HS-5 (cell line): ENCODE data around the gene FPR3.
A peak's percentile ranks its signal among the peaks of the same experiment; 100 is the strongest.

Source experiments
- DNase-seq: peaks from one replicate; pipeline ENCODE4 v3.0.0-alpha.2; 2012; ENCODE audit warnings: low read depth

FPR3 gene

GRCh38 chr19:51807111-51807701, 12.2 kb downstream of the FPR3 start:
- DNase-seq: no peak

GRCh38 chr19:51807925-51808324, 13.0 kb downstream of the FPR3 start:
- no peak for DNase-seq

GRCh38 chr19:51808333-51808986, 13.5 kb downstream of the FPR3 start:
- peak; percentile 34 for DNase-seq

- no peak for DNase-seq
These were observed 14.8 kb downstream of the FPR3 start for GRCh38 chr19:51809787-51810186.

- DNase-seq: no peak
These were observed 15.3 kb downstream of the FPR3 start for GRCh38 chr19:51810223-51810622.

GRCh38 chr19:51811344-51811743, 16.4 kb downstream of the FPR3 start:
- DNase-seq: no peak

- no peak for DNase-seq
These were observed 20.1 kb downstream of the FPR3 start for GRCh38 chr19:51815043-51815442.

- no peak for DNase-seq
These were observed 21.8 kb downstream of the FPR3 start for GRCh38 chr19:51816711-51817110.

GRCh38 chr19:51820011-51820410, 25.1 kb downstream of the FPR3 start:
- no peak for DNase-seq

GRCh38 chr19:51820831-51821446, 26.0 kb downstream of the FPR3 start:
- no peak for DNase-seq

- DNase-seq: no peak
These were observed 26.5 kb downstream of the FPR3 start for GRCh38 chr19:51821456-51821855.

GRCh38 chr19:51821921-51822320, 27.0 kb downstream of the FPR3 start:
- no peak for DNase-seq

- no peak for DNase-seq
These were observed 27.4 kb downstream of the FPR3 start for GRCh38 chr19:51822325-51822724.

- no peak for DNase-seq
These were observed 28.0 kb downstream of the FPR3 start for GRCh38 chr19:51822946-51823345.

GRCh38 chr19:51824281-51825005, 29.5 kb downstream of the FPR3 start:
- DNase-seq: no peak

- no peak for DNase-seq
These were observed 35.3 kb downstream of the FPR3 start for GRCh38 chr19:51830274-51830673.

- no peak for DNase-seq
These were observed 42.2 kb downstream of the FPR3 start for GRCh38 chr19:51837145-51837544.

GRCh38 chr19:51861870-51862622, 67.1 kb downstream of the FPR3 start:
- DNase-seq: no peak

- DNase-seq: no peak
These were observed 78.1 kb downstream of the FPR3 start for GRCh38 chr19:51873097-51873496.
